GM15510 (cell line): ENCODE measurements around the gene UCN.
A peak's percentile ranks its signal among the peaks of the same experiment; 100 is the strongest.

Experiments used
- POLR2A ChIP-seq: IDR thresholded peaks from 3 replicates; pipeline ENCODE4 v1.6.1; 2011; ENCODE audit warnings: borderline replicate concordance; ENCODE audit not compliant: insufficient read length; ENCODE audit errors: extremely low read depth

The UCN gene, protein sequence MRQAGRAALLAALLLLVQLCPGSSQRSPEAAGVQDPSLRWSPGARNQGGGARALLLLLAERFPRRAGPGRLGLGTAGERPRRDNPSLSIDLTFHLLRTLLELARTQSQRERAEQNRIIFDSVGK

DNA sequence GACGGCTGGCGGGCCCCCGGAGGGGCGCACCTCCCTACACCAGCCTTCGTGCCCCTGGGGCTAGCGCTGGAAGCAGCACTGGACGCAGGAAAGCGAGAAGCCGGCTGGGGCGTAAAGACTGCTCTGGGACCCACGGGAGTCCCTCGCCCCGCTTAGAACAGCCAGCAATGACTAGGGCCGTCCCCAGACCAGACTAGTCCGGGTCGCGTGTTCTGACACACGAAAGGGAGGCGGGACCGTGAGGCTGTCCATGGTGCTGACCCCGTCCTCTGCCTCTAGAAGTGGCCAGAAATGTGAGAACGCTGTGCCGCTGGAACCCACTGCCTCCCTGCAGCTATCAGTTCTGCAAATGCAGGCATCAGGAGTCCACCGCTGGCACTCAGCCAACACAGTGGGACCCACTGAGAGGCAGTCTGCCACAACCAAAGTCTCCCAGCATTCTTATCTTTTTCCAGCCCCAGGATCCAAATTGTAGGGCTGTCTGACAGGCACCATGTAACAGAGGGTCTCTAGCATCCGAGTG, at the start of gene UCN:
TSS of gene UCN (minus strand) at position 87 of the 523 bp plus-strand sequence. CDS start 550 bp downstream, outside the sequence.
- no peak for TF ChIP-seq POLR2A

DNA sequence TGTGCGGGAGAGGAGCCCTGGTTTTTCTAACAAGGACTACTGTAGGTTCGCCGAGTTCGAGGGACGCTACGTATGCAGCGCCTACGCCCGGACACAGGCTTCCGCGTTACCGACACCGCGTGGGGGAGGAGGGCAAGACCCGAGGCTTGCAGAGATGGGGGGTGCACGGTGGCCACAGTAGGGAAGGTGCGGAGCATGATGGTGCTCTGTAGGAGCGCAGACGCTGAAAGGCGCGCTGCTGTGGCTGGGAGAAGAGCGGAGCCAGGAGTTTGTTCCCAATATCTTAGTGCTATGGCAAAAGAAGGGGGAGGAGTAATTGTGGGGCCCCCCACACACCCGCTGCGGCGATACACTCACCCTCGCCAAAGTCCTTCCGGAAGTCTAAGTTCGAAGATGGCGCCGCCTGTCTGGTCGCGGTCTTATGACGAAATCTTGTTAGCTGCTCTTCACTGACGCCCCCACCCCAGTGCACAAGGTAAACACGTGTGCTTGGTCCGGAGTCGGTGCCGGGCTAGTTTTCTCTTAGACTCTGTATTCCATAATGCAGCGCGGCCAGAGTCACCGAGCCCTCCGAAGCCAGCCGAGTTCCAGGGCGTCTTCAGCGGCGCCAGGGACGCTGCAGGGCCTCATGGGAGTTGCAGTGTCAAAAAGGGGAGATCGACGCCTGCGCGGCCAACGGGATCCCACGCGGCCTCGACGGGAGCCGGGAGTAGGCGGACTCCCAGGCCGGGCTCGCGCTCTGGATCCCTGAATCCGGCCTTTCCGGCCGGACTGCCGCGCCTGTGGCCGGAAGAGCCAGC, 48.3 kb upstream of the UCN start, which contains the start of gene GTF3C2:
TSS of gene GTF3C2 (minus strand) at position 383 of the 800 bp plus-strand sequence. CDS start 13,210 bp downstream, outside the sequence.
- TF ChIP-seq POLR2A = peak; percentile 53

DNA sequence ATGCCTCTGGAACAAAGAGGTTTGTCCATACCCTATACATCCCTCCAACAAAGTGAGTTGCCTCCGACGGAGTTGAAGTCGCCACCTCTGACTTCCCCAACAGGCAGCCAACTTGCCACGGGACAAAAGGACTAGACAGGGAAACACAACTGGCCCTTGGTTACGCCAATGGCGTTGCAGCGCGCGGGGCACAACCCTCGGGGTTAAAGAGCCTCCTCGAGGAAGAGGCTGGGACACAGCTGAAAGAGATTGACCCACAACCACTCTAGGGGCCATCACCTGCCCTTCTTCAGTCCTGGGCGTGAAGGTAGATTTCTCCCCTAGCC, 47.8 kb upstream of the UCN start:
- no peak for TF ChIP-seq POLR2A

DNA sequence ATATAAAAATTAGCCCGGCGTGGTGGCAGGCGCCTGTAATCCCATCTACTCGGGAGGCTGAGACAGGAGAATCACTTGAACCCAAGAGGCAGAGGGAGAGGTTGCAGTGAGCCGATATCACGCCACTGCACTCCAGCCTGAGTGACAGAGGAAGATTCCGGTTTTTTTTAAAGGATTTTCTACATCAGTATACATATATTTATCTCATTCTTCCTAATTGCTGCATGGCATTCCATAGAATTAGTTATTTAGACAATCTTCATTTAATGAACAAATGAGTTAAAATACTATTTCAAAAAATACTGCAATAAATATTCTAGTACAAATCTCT, 46.3 kb upstream of the UCN start:
- TF ChIP-seq POLR2A = no peak

DNA sequence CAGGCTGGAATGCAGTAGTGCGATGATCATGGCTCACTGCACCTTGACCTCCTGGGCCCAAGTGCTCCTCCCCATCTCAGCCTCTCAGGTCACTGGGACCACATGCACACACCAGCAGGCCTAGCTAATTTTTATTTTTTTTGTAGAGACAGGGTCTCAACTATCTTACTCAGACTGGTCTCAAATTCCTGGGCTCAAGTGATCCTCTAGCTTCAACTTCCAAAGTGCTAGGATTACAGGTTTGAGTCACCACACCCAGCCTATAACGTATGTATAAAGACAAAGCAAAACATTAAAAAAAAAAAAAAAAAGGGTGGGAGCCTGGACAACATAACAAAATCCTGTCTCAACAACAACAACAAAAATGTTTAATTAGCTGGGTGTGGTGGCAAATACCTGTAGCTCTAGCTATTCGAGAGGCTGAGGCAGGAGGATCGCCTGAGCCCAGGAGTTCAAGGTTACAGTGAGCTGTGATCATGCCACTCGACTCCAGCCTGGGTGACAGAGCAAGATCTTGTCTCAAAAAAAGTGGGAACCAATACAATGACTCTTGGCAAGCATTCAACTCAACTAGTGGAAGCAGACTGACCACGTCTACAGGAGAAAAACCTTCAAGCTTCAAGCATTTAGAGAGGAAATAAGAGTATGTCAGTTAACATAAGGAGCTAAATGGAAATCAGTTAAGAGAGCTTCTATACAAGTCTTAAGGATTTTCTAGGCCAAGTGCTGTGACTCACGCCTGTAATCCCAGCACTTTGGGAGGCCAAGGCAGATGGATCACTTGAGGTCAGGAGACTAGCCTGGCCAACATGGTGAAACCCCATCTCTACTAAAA, 45.7 kb upstream of the UCN start:
- no peak for TF ChIP-seq POLR2A

DNA sequence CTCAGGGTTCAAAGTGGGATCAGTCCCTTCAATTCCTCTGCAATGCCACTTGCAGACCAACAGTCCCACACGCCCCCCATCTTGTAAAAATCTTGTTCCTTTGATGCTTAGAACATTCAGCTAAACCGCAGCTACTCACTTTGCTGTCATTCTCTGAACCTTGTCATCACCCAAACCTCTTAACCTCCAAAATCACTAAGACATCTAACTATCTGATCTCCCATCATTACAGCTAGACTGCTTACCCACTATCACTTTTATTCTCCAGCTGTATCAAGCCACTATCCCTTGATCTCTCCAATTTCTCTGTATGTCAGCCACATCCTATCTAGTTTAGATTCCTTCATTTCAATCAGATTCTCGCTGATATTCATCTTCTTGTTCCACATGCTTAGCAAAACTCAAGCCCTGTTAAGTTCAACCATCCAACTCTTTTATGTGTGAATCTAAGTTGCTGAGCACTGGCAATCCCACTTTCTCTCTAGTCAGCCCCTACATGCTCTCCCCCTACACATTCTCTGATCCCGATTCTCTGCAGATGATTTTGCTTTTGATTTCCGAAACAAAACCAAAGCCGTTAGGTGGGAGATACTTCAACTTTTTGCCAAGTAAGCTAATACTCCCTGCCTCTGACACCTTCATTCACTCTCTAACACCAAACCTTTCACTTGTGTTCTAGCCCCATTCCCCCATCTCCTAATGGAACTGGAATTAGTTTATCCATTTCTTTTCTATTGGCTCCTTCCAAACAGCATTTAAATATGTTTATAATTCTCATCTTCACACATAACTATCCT, 43.8 kb upstream of the UCN start:
- no peak for TF ChIP-seq POLR2A

DNA sequence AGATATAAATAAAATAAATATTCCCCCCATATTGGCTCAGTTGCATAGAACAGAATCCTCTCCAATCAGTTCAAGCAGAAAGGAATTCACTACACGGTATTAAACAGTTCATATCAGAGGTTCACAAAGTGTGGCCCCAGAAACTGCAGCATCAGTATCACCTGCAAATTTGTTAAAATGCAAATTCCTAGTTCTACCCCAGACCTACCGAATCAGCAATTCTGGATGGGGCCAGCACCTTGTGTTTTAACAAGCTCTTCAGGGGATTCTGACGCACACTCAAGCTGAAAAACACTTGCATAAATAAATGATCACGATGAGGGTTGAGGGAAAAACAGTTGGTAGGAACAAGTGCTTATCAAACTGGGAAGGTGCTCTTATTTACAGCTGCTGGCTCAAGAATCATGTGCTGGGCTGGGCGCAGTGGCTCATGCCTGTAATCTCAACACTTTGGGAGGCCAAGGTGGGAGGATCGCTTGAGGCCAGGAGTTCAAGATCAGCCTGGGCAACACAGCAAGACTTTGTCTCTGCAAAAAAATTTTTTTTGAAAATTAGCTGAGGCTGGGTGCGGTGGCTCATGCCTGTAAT, 42.0 kb upstream of the UCN start:
- no peak for TF ChIP-seq POLR2A

DNA sequence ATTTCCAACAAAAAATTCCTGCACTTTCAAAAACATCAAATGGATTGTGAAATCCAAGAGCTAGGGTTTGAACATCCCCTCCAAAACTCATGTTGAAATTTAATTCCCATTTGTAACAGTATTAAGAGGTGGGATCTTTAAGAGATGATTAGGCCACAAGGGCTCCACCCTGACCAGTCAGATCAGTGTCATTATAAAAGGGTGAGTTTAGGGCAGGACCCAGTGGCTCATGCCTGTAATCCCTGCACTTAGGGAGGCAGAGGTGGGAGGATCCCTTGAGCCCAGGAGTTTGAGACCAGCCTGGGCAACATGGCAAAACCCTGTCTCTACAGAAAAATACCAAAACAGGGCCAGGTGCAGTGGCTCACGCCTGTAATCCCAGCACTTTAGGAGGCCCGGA, 39.4 kb upstream of the UCN start:
- TF ChIP-seq POLR2A = no peak

DNA sequence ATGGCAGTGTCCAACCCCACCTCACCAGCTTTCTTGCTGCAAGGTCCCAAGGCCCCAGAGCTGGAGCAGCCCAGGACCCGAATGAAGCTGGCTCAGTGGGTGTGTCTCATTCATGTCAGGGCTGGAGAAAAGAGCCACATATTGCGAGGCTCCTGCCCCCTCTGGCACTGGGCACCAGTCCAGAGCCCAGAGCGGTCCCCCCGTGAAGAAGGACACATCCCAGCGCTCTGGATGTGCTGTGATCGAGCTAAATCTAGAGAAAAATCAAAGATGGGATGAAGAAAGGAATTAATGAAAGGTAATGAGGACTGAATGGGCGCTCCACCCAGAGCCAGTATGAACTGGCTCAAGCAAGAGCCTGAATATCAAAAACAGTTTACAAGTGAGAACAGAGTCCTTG, 27.9 kb upstream of the UCN start:
- TF ChIP-seq POLR2A = no peak

DNA sequence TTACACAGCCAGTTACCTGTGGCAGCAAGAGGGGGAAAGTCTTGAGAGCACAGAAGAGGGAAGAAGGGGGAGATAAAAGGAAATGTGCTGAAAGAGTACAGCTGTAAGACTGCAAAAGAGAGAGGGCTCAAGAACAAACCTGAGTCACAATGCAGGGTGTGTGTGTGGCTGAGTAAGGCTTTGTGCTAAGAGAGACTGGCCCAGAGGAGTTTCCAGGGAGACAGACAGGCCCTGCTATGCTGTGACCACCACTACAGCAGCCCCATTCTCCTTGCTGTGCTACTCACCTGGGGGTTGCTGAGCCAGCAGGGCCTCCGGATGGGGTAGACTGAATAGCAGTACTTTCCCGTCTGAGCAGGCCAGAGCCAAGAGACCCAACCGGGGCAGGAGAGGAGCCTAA, 27.1 kb upstream of the UCN start:
- TF ChIP-seq POLR2A = no peak

DNA sequence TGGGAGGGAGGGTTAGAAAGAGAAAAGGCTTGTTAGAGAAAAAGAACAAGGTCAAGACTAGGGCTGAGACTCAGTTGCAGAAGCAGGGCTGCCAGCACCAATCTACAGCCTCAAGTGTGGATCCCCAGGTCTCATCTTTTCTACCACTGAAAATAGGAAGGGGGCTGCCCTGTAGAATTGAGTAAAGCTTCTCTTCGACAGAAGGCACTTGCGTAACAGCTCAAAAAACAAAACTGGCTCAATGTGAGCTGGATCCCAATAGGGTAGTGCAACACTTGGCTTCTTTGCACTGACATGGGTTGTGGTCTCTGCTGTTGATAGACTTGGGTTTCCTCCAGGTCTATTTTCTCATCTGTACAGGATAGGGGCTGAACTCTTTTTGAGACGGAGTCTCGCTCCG, 16.5 kb upstream of the UCN start:
- no peak for TF ChIP-seq POLR2A

DNA sequence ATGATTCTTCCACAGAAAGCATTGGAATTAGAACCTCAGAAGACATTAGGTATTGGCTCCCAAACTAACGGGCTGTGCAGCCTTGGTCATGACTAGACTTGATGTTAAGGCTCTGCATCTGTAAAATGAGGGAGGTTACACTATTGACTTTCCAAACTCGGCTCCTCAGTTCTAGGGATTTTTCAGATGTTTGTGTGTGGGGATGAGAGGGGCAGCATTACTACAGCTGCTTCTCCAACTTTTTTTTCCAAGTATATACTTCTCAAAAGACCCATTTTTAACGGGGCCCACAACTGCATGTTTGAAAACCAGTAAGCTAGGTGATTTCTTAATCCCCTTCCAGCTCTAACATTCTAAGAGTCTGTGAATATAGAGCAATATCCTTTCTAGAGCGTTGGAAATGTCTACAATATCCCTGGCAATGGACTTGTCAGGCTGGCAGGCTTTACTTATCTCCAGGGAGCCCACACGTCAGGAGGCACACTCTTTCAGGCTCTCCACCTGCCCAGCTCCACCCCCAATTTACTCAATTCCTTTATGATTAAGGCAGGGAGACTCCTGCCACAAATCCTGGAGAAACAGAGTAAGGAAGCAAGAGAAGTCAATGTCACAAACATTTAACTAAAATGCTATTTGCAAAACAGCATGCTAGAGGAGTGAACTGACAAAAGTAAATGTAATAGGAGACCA, 15.5 kb upstream of the UCN start:
- TF ChIP-seq POLR2A = no peak

DNA sequence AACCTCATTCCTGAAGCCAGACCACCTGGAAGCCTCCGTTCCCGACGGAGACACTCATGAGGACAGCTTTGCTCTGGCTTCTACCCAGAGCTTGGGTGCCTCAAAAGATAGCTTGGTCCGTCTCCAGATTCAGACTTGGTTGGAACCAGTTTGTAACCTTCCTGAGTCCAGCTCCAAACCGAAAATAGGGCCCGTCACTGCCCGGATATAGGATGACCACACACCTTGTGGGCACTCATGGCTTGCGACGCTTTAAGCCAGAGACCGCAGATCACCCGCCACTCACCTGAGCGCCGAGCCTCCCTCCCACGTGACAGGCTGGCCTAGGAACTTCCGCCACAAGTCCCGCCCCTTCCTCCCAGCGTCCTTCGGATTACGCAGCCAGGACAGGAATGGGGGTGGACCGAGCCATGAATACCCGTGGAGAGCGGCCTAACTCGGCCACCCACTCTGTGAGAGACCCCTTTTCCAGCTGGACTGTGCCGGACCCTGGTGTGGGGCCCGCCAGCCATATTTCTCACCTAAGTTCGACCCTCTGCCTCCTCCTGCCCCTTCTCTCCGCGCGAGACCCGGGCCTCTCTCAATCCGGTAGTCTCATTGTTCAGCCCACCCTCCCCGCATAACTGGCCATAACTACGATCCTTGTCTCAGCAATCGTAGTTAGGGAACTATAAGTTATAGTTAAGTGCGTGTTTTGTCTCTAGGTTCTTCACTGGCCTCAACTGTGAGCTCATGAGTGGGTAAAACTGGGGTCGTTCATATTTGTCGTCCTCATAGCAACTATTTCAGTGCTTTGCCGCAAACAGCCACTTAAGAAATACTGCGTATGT, 14.7 kb upstream of the UCN start, which contains the start of gene MPV17:
TSS of gene MPV17 (minus strand) at position 332 of the 830 bp plus-strand sequence. CDS start 580 bp downstream, outside the sequence.
- TF ChIP-seq POLR2A = peak; percentile 93
